ENCODE results near the gene TAF1B. TPM values are rescaled to one million over a fixed set of nuclear protein-coding genes. Genes with fewer than 3 reads are reported as not detected.

Gene TAF1B
- total RNA-seq, 2 donors from 2014 or later = 4.0 to 6.1 TPM

DNA sequence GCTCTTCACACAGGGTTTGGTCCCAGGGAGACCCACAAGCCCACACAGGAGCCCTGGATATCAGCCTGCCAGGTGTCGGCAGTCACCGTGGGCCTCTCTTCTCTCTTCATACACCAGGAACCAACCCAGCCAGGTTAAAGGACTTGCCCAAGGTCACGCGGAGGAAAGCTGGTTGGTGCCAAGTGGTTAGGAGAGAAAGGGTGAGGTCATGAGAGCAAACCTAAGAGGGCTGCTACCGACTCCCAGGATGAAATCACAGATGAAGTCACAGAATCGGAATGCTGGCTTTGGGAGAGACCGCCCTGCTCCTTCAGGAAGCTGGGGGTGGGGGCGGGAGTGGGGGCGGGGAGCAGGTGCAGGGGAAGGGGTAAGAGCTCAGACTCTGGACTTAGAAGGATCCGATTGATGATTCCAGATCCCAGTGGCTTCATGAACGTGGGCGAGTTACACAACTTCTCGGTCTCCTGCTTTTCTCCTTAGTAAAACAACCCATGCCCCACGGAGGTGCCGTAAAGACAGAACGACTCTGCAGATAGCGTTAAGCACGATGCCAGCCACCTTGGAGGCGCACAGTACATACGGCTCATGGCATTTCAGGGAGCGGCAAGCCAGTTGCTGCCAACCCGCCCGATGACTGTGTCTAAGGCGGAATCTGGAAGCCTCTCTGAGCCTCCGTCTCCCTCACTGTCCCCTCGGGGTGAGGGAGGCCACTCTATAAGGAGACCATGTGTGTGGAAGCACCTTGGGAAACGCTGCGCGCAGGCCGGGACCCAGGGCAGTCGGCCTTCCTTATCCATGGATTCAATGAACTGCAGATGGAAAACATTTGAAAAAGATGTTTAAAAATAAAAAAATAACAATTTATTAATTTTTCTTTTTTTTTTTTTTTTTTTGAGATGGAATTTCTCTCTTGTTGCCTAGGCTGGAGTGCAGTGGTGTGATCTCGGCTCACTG is 23.0 kb upstream of the TAF1B start:
- Histone ChIP-seq H3K4me1 (no peaks in the 10 kb centered on the region), H3K36me3 (no peaks in the 10 kb centered on the region), H3K27ac (no peak overlapping the region), H3K9me3 (no peaks in the 10 kb centered on the region), H3K4me3 (no peak overlapping the region), H3K27me3 (no peaks in the 10 kb centered on the region)
- TF ChIP-seq, protein P1, sequence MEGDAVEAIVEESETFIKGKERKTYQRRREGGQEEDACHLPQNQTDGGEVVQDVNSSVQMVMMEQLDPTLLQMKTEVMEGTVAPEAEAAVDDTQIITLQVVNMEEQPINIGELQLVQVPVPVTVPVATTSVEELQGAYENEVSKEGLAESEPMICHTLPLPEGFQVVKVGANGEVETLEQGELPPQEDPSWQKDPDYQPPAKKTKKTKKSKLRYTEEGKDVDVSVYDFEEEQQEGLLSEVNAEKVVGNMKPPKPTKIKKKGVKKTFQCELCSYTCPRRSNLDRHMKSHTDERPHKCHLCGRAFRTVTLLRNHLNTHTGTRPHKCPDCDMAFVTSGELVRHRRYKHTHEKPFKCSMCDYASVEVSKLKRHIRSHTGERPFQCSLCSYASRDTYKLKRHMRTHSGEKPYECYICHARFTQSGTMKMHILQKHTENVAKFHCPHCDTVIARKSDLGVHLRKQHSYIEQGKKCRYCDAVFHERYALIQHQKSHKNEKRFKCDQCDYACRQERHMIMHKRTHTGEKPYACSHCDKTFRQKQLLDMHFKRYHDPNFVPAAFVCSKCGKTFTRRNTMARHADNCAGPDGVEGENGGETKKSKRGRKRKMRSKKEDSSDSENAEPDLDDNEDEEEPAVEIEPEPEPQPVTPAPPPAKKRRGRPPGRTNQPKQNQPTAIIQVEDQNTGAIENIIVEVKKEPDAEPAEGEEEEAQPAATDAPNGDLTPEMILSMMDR (IDR thresholded peaks at IDR 0.05) = no peak
- peak; percentile 28 for DNase-seq (ENCODE audit: low spot score)

DNA sequence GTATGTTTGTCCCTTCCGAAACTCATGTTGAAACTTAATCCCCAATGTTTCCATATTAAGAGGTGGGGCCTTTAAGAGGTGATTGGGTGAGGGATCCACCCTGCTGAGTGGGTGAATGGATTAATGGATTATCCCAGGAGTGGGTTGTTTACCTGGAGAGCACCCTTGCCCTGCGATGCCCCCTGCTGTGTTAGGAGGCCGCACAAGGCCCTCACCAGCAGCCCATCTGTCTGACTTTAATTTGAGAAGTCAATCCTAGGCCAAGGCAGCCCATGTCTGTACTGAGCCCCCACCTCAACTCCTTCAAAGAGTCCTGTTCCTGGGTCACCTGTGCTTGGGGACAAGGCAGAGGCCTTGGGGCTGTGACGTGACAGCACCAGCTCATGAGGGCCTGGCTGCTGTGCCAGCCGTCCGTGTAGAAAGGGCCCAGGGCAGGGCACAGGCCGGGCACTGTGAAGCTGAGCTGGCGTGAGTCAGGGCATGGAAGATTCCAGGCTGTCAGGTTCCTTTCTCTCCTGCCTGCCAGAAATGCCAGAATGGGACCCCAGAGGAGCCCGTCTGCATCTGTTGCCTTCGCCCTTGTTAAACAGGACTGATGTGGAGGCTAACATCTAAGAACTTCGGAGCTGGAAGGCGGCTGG is 21.3 kb upstream of the TAF1B start:
- Histone ChIP-seq H3K4me1 (no peaks in the 10 kb centered on the region), H3K27me3 (no peaks in the 10 kb centered on the region), H3K27ac (no peak overlapping the region), H3K9me3 (no peaks in the 10 kb centered on the region), H3K36me3 (no peaks in the 10 kb centered on the region), H3K4me3 (no peak overlapping the region)
- TF ChIP-seq, protein P1 (IDR thresholded peaks at IDR 0.05) = no peak
- peak; percentile 55 for DNase-seq (ENCODE audit: low spot score)

DNA sequence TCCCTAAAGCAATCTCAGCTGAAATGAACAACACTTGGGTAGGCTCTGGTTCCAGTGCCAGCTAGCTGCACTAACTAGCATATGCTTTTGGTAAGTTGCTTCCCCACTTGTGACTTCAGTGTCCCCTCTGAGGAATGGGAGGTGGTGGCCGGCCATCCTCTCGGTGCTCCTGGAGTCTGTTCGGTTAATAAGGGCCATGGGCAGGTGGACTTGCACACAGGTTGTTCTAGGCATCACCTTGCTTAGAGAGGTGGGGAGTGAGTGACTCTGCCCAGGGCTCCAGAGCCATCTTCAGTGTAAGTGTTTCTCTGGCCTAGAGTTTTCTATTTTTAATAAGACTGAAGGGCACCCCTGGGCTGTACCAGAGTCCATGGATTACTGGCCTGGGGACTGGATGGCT is 18.8 kb upstream of the TAF1B start:
- no peaks in the 10 kb centered on the region for H3K4me1 ChIP-seq
- H3K9me3 ChIP-seq = no peaks in the 10 kb centered on the region
- no peak overlapping the region for H3K27ac ChIP-seq
- H3K27me3 ChIP-seq = no peaks in the 10 kb centered on the region
- DNase-seq (ENCODE audit: low spot score) = peak; percentile 47
- no peak overlapping the region for H3K4me3 ChIP-seq
- TF ChIP-seq, protein P1 (IDR thresholded peaks at IDR 0.05) = no peak
- no peaks in the 10 kb centered on the region for H3K36me3 ChIP-seq

DNA sequence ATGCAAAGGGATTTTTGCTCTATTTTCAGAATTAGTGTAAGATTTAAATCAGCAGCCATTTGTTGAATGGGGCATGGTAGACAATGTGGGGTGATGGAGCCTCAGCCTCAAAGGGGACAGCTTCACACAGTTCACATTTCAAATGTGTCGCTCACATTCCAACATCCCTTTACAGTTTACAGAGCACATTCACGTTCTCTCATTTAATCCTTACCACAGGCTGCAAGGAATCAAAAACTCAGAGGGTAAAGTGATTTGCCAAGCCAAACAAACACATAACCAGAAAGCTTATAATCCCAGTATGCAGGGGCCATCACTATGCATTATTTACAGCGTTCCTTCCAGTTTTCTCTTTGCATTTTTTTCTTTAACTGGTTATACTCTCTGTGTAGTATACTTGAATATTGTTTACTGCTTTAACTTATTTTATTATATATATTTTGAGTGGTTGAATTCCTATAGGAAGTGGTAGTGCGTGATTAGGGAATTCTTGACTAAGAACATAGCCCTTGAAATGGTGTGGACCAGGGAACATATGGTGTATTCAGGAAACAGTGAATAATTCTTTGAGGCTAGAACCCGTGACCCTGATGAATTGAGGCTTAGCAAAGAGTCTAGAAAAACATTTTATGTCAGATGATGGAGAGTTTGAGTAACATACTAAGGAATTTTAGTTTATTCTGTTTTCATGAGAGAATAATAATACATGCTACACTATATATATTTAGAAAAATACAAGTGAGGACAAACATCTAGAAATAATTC is 18.1 kb upstream of the TAF1B start:
- no peaks in the 10 kb centered on the region for H3K4me1 ChIP-seq
- no peak overlapping the region for H3K27ac ChIP-seq
- H3K4me3 ChIP-seq = no peak overlapping the region
- no peaks in the 10 kb centered on the region for H3K36me3 ChIP-seq
- TF ChIP-seq, protein P1 (IDR thresholded peaks at IDR 0.05) = no peak
- no peaks in the 10 kb centered on the region for H3K9me3 ChIP-seq
- no peaks in the 10 kb centered on the region for H3K27me3 ChIP-seq
- DNase-seq (ENCODE audit: low spot score) = no peak

DNA sequence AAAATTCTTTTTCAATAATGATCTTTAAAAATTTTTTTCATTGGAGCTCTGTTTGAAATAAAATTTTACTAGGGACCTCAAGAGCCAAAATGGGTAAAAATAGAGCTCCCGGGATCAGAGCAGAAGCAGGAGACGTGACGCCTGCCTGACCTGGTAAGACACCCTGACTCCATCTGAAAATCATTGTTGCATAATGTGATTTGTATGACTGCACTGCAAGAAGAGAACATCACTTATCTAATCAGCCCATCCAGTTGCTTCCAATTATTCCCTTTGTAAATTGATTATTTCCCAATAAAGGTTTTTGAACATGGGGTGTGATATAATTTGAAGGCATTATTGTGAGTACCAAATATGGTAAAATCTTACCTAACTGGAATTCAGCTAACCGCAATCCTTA is 17.1 kb upstream of the TAF1B start:
- Histone ChIP-seq H3K4me3 (no peak overlapping the region), H3K36me3 (no peaks in the 10 kb centered on the region), H3K27ac (no peak overlapping the region), H3K27me3 (no peaks in the 10 kb centered on the region), H3K9me3 (no peaks in the 10 kb centered on the region), H3K4me1 (no peaks in the 10 kb centered on the region)
- DNase-seq (ENCODE audit: low spot score) = no peak
- TF ChIP-seq, protein P1 (IDR thresholded peaks at IDR 0.05) = no peak

Measured in right atrium auricular region (tissue), 2 donors.